Measurements from ENCODE around the gene ACER3.

DNA sequence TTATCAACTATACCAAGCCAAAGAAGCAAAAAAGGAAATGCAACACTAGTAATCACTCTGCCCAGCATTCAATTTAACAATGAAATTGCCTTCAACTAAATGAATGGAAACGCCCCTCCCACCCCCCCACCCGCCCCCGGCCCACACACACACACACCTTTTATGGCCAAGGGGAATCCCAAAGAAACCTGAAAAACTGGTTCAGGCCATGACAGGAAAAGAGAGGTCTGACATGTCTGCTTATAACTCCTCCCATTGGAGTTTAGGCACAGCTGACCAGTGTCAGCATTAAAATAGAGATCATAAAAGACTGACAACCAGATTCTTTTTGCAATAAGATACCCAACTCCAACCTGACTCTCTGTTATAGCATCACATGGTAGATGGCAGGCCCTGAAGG, 42.6 kb downstream of the ACER3 start:
- TF ChIP-seq, protein P1, sequence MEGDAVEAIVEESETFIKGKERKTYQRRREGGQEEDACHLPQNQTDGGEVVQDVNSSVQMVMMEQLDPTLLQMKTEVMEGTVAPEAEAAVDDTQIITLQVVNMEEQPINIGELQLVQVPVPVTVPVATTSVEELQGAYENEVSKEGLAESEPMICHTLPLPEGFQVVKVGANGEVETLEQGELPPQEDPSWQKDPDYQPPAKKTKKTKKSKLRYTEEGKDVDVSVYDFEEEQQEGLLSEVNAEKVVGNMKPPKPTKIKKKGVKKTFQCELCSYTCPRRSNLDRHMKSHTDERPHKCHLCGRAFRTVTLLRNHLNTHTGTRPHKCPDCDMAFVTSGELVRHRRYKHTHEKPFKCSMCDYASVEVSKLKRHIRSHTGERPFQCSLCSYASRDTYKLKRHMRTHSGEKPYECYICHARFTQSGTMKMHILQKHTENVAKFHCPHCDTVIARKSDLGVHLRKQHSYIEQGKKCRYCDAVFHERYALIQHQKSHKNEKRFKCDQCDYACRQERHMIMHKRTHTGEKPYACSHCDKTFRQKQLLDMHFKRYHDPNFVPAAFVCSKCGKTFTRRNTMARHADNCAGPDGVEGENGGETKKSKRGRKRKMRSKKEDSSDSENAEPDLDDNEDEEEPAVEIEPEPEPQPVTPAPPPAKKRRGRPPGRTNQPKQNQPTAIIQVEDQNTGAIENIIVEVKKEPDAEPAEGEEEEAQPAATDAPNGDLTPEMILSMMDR (conservative IDR thresholded peaks at IDR 0.05; ENCODE audit: low read depth in 2 of 2): no peak
- TF ChIP-seq JUNB (IDR thresholded peaks at IDR 0.05; ENCODE audit: unreplicated experiment) (no peak), POLR2AphosphoS5 (IDR thresholded peaks at IDR 0.05; ENCODE audit: low read depth) (no peak), EZH2 (IDR thresholded peaks at IDR 0.05; ENCODE audit: low read depth, unreplicated experiment) (no peak), EZH2phosphoT487 (IDR thresholded peaks at IDR 0.05; ENCODE audit: unreplicated experiment) (no peak), CREB1 (CRISPR knock-in tag; IDR thresholded peaks at IDR 0.05; ENCODE audit: low read depth) (no peak), ZNF114 (CRISPR knock-in tag; IDR thresholded peaks at IDR 0.05) (no peak), ZNF331 (CRISPR knock-in tag; IDR thresholded peaks at IDR 0.05; ENCODE audit: low read depth) (no peak), STAT1 (IDR thresholded peaks at IDR 0.05; ENCODE audit: unreplicated experiment) (no peak)
- TF ChIP-seq, protein P2, sequence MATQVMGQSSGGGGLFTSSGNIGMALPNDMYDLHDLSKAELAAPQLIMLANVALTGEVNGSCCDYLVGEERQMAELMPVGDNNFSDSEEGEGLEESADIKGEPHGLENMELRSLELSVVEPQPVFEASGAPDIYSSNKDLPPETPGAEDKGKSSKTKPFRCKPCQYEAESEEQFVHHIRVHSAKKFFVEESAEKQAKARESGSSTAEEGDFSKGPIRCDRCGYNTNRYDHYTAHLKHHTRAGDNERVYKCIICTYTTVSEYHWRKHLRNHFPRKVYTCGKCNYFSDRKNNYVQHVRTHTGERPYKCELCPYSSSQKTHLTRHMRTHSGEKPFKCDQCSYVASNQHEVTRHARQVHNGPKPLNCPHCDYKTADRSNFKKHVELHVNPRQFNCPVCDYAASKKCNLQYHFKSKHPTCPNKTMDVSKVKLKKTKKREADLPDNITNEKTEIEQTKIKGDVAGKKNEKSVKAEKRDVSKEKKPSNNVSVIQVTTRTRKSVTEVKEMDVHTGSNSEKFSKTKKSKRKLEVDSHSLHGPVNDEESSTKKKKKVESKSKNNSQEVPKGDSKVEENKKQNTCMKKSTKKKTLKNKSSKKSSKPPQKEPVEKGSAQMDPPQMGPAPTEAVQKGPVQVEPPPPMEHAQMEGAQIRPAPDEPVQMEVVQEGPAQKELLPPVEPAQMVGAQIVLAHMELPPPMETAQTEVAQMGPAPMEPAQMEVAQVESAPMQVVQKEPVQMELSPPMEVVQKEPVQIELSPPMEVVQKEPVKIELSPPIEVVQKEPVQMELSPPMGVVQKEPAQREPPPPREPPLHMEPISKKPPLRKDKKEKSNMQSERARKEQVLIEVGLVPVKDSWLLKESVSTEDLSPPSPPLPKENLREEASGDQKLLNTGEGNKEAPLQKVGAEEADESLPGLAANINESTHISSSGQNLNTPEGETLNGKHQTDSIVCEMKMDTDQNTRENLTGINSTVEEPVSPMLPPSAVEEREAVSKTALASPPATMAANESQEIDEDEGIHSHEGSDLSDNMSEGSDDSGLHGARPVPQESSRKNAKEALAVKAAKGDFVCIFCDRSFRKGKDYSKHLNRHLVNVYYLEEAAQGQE (IDR thresholded peaks at IDR 0.05; ENCODE audit: unreplicated experiment): no peak
- TF ChIP-seq, protein P3, sequence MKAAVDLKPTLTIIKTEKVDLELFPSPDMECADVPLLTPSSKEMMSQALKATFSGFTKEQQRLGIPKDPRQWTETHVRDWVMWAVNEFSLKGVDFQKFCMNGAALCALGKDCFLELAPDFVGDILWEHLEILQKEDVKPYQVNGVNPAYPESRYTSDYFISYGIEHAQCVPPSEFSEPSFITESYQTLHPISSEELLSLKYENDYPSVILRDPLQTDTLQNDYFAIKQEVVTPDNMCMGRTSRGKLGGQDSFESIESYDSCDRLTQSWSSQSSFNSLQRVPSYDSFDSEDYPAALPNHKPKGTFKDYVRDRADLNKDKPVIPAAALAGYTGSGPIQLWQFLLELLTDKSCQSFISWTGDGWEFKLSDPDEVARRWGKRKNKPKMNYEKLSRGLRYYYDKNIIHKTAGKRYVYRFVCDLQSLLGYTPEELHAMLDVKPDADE (IDR thresholded peaks at IDR 0.05): no peak
- TF ChIP-seq, protein P4, sequence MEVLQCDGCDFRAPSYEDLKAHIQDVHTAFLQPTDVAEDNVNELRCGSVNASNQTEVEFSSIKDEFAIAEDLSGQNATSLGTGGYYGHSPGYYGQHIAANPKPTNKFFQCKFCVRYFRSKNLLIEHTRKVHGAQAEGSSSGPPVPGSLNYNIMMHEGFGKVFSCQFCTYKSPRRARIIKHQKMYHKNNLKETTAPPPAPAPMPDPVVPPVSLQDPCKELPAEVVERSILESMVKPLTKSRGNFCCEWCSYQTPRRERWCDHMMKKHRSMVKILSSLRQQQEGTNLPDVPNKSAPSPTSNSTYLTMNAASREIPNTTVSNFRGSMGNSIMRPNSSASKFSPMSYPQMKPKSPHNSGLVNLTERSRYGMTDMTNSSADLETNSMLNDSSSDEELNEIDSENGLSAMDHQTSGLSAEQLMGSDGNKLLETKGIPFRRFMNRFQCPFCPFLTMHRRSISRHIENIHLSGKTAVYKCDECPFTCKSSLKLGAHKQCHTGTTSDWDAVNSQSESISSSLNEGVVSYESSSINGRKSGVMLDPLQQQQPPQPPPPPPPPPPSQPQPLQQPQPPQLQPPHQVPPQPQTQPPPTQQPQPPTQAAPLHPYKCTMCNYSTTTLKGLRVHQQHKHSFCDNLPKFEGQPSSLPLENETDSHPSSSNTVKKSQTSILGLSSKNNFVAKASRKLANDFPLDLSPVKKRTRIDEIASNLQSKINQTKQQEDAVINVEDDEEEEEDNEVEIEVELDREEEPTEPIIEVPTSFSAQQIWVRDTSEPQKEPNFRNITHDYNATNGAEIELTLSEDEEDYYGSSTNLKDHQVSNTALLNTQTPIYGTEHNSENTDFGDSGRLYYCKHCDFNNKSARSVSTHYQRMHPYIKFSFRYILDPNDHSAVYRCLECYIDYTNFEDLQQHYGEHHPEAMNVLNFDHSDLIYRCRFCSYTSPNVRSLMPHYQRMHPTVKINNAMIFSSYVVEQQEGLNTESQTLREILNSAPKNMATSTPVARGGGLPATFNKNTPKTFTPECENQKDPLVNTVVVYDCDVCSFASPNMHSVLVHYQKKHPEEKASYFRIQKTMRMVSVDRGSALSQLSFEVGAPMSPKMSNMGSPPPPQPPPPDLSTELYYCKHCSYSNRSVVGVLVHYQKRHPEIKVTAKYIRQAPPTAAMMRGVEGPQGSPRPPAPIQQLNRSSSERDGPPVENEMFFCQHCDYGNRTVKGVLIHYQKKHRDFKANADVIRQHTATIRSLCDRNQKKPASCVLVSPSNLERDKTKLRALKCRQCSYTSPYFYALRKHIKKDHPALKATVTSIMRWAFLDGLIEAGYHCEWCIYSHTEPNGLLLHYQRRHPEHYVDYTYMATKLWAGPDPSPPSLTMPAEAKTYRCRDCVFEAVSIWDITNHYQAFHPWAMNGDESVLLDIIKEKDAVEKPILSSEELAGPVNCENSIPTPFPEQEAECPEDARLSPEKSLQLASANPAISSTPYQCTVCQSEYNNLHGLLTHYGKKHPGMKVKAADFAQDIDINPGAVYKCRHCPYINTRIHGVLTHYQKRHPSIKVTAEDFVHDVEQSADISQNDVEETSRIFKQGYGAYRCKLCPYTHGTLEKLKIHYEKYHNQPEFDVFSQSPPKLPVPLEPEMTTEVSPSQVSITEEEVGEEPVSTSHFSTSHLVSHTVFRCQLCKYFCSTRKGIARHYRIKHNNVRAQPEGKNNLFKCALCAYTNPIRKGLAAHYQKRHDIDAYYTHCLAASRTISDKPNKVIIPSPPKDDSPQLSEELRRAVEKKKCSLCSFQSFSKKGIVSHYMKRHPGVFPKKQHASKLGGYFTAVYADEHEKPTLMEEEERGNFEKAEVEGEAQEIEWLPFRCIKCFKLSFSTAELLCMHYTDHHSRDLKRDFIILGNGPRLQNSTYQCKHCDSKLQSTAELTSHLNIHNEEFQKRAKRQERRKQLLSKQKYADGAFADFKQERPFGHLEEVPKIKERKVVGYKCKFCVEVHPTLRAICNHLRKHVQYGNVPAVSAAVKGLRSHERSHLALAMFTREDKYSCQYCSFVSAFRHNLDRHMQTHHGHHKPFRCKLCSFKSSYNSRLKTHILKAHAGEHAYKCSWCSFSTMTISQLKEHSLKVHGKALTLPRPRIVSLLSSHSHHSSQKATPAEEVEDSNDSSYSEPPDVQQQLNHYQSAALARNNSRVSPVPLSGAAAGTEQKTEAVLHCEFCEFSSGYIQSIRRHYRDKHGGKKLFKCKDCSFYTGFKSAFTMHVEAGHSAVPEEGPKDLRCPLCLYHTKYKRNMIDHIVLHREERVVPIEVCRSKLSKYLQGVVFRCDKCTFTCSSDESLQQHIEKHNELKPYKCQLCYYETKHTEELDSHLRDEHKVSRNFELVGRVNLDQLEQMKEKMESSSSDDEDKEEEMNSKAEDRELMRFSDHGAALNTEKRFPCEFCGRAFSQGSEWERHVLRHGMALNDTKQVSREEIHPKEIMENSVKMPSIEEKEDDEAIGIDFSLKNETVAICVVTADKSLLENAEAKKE (CRISPR knock-in tag; IDR thresholded peaks at IDR 0.05): no peak
